GM21360 (cell line): ENCODE measurements around the gene NEU1.
A peak's percentile ranks its signal among the peaks of the same experiment; 100 is the strongest.
"Not testable (repeated sequence)": the region's sequence is repeated elsewhere in the genome, so short reads cannot be mapped to it uniquely, and the experiment has no call there.

ENCODE experiments used
- ATAC-seq: cut with Tn5 transposase; IDR thresholded peaks from one replicate; pipeline ENCODE4 v1.9.1; 2021; ENCODE audit warnings: mild to moderate bottlenecking, moderate library complexity; ENCODE audit not compliant: unreplicated experiment

The NEU1 gene

DNA sequence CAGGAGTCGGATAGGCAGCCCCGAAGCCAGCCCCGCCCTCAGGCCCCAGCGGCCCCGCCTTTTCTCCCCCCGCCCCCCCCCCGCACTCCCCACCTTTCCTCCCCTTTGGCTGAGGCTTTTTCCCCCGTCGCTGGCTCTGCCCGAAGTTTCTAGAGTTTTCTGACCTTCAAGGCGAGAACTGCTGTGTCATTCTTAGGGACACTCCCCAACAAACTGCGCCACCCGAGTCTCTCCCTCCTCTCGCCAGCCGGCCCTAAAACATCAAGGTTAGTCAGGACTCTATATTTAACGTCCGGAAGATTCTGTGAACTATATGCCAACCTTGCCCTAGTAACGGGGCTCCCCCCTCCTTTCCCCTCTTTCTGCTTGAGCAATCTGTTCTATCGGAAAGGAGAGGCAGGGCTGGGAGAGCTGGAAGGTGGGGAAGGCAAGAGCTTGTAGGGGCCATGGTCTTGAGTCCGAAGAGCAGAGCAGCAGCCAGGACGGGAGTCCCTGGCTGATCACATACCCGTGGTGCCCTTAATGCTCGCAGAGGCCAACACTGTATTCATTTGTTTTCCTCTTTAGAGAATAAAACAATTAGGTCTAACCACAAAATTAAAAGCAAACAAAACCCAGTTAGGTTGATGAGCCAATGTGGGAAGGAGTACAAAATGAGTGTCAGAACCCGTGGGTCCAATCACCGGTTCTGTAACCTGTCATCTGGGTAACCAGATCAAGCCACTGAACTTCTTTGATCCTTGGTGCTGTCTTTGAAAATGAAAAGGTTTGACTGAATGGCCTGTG, 40.4 kb downstream of the NEU1 start:
- peak; percentile 24 for ATAC-seq

GRCh38 chr6:31821301-31822035, 41.2 kb downstream of the NEU1 start:
- peak; percentile 37 for ATAC-seq

- ATAC-seq: not testable (repeated sequence)
These were observed 42.2 kb downstream of the NEU1 start for GRCh38 chr6:31820399-31820798.

- ATAC-seq: no peak
These were observed 42.7 kb downstream of the NEU1 start for GRCh38 chr6:31819871-31820299.

- ATAC-seq: not testable (repeated sequence)
These were observed 44.6 kb downstream of the NEU1 start for GRCh38 chr6:31817929-31818511.

- not testable (repeated sequence) for ATAC-seq
These were observed 45.3 kb downstream of the NEU1 start for GRCh38 chr6:31817133-31817928.

- no peak for ATAC-seq
These were observed 47.4 kb downstream of the NEU1 start, which contains the start of the genes HSPA1A and HSPA1L for GRCh38 chr6:31815025-31815838. TSS of gene HSPA1A (plus strand) at chr6:31815543. CDS start at chr6:31815757, 214 bp downstream. TSS of gene HSPA1L (minus strand) at chr6:31815283. CDS start at chr6:31811972, 3,311 bp downstream.

DNA sequence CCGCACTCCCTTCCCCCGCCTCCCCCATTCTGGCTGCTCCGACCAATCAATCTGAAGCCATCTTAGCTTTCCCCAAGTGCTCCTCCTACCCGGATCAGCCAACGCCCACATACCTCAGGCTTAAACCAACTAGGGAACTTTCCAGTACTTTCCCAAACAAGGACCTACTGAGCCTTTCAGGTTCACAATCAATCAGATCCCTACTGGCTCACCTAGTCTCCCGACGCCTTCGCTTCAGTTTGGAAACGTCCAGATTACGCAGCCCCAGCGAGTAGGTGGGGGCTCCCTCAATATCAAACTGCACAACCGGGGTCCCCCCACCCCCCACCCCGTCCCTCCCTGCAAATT, 48.0 kb downstream of the NEU1 start:
- ATAC-seq: no peak

GRCh38 chr6:31813465-31813849, 49.2 kb downstream of the NEU1 start:
- no peak for ATAC-seq

- no peak for ATAC-seq
These were observed 51.0 kb downstream of the NEU1 start for GRCh38 chr6:31811645-31812044.

DNA sequence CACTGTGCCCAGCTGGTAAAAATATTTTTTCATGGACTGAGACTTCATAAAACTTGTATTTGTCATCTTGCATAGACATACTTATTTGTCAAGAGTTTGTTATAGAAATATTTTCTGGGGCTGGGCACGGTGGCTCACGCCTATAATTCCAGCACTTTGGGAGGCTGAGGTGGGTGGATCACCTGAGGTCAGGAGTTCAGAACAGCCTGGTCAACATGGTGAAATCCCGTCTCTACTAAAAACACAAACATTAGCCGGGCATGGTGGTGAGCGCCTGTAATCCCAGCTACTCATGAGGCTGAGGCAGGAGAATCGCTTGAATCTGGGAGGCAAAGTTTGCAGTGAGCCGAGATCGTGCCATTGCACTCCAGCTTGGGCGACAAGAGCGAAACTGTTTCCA, 54.0 kb downstream of the NEU1 start:
- not testable (repeated sequence) for ATAC-seq
